T-helper 1 cell treated with Interleukin-12 subunit alpha and Interleukin-12 subunit beta and Interleukin-4 antibody, amounts not matched to agents 30 ng/mL and 1 ng/mL, for 36 hours (primary cell): ENCODE measurements around the gene PLXDC1. TPM values are rescaled to one million over a fixed set of nuclear protein-coding genes. Genes with fewer than 3 reads are reported as not detected.

Experiments used
- intact Hi-C: fragments of 100-400 bp; cut with micrococcal nuclease; formaldehyde crosslinking; loops from one replicate; pipeline ENCODE4 v1.15.1; 2024
- total RNA-seq: library from RNA; stranded (reverse); gene quantifications from 2 replicates; pipeline ENCODE4 v1.2.3, GENCODE V29; 2022

PLXDC1 gene
- total RNA-seq, 1 donor from 2014 or later, result 1.9 TPM

- intact Hi-C loops, result no loop called here
Measured at GRCh38 chr17:39158623-39159022, 7.2 kb upstream of the PLXDC1 start.

- intact Hi-C loops, result no loop called here
Measured at GRCh38 chr17:39156491-39156890, 5.1 kb upstream of the PLXDC1 start.

- intact Hi-C loops, result no loop called here
Measured at GRCh38 chr17:39155654-39156053, 4.2 kb upstream of the PLXDC1 start.

GRCh38 chr17:39153599-39154051 lies 2.2 kb upstream of the PLXDC1 start:
- intact Hi-C loops, result loop anchor here (1.0 to 5.0 kb wide), 13 partner anchors 11 to 477 kb away; partner anchors contain the start of genes PIP4K2B, PSMB3, RPL19 and RPL23

- intact Hi-C loops, result loop anchor here (2.0 to 5.0 kb wide), 4 partner anchors 90 to 475 kb away; partner anchors contain the start of genes PIP4K2B and RPL23
Measured at GRCh38 chr17:39151943-39152818, 744 bp upstream of the PLXDC1 start.

- intact Hi-C loops, result loop anchor here (5.0 kb wide), 1 partner anchor 92 kb away; no protein-coding TSS in a partner anchor
Measured at GRCh38 chr17:39150795-39151149, 665 bp downstream of the PLXDC1 start.

GRCh38 chr17:39150104-39150634 lies 1.3 kb downstream of the PLXDC1 start:
- intact Hi-C loops, result loop anchor here (5.0 kb wide), 1 partner anchor 92 kb away; no protein-coding TSS in a partner anchor

- intact Hi-C loops, result no loop called here
Measured at GRCh38 chr17:39147221-39148185, 3.9 kb downstream of the PLXDC1 start.

GRCh38 chr17:39146273-39146672 lies 5.2 kb downstream of the PLXDC1 start:
- intact Hi-C loops, result no loop called here

- intact Hi-C loops, result no loop called here
Measured at GRCh38 chr17:39145143-39145542, 6.3 kb downstream of the PLXDC1 start.

GRCh38 chr17:39144416-39144840 lies 7.0 kb downstream of the PLXDC1 start:
- intact Hi-C loops, result no loop called here

- intact Hi-C loops, result no loop called here
Measured at GRCh38 chr17:39143552-39144093, 7.8 kb downstream of the PLXDC1 start.

GRCh38 chr17:39141915-39142664 lies 9.3 kb downstream of the PLXDC1 start:
- intact Hi-C loops, result no loop called here

- intact Hi-C loops, result no loop called here
Measured at GRCh38 chr17:39141294-39141693, 10.1 kb downstream of the PLXDC1 start.

- intact Hi-C loops, result no loop called here
Measured at GRCh38 chr17:39139561-39139960, 11.9 kb downstream of the PLXDC1 start.

- intact Hi-C loops, result no loop called here
Measured at GRCh38 chr17:39139161-39139511, 12.3 kb downstream of the PLXDC1 start.

GRCh38 chr17:39138431-39139160 lies 12.8 kb downstream of the PLXDC1 start:
- intact Hi-C loops, result no loop called here

- intact Hi-C loops, result no loop called here
Measured at GRCh38 chr17:39134878-39135277, 16.6 kb downstream of the PLXDC1 start.

GRCh38 chr17:39132192-39132610 lies 19.2 kb downstream of the PLXDC1 start:
- intact Hi-C loops, result no loop called here

GRCh38 chr17:39131616-39132015 lies 19.8 kb downstream of the PLXDC1 start:
- intact Hi-C loops, result no loop called here
